ENCODE measurements around the gene SLC25A26.

The SLC25A26 gene

GRCh38 chr3:66399529-66400232, 178.9 kb downstream of the SLC25A26 start:
- no peak for DNase-seq

DNA sequence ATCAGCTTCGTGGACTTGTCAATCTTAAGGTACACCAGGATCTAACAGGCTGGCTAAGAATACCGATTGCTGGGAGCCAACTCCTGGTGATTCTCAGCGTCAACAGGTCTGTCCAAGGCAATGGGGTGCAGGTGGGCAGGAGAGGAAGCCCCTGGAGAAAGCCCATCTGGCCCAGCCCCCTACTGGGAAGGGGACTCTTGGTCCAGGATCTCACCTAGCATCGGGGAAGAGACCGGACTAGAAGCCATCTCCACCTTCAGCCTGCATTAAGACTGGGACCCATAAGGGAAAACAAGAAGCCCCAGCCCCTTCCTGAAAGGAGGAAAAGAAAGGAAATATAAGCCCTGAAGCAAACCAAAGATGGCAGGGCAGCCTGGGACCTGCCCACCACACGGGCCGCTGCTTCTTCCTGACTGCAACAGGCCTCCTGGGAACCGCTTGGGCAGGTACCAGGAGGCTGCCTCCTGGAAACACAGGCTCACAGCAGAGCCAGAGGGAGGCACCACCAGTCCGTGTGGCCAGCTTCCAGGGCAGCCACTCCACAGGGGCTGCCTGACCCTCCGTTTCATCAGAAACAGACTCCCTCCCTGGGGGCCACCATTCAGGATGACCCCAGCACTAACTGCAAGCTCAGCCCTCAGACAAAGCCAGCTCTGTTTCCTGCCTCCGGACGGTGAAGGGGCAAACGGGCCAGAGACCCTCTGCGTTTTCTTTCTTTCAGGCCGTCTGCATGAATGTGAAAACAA, 179.8 kb downstream of the SLC25A26 start:
- DNase-seq, result no peak

- no peak for DNase-seq
Measured at GRCh38 chr3:66401157-66401550, 180.4 kb downstream of the SLC25A26 start.

DNA sequence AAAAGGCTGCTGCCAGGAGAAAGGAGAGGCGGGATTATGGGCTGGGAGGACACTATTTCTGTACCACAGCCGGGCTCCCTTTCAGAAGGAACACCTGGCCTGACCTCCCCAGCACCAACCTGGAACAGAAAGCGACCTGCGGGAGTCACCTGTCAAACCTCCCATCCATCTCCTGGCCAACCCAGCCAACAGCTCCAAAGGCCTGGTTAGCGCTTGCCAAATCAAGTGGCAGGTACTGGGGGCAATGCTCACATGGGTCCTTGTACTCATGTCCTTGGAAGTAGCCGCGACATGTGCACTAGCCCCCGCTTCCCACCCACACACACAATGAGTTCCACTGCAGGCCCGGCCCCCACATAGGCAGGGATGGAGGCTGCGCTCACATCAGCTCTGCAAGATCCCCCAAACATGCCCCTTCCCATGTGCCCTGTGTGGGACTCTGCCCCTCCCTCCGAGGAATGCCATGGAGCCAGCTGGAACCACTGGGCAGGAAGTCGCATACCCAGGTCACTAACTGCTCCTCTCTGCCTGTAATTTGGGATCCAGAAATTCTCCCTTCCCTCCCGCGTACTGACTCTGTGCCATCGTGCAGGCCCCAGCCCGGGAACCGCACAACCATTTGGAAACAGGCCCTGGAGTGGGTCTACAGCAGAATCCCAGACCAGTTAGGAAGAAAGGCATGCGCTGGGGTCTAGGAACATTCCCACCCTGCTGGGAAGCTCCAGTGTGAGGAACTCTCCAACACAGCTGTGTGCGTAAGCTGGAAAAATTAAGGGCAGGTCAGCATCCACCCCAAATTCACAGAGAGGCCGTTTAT, 181.1 kb downstream of the SLC25A26 start:
- no peak for DNase-seq

GRCh38 chr3:66402596-66403290, 181.9 kb downstream of the SLC25A26 start:
- DNase-seq, result no peak

DNA sequence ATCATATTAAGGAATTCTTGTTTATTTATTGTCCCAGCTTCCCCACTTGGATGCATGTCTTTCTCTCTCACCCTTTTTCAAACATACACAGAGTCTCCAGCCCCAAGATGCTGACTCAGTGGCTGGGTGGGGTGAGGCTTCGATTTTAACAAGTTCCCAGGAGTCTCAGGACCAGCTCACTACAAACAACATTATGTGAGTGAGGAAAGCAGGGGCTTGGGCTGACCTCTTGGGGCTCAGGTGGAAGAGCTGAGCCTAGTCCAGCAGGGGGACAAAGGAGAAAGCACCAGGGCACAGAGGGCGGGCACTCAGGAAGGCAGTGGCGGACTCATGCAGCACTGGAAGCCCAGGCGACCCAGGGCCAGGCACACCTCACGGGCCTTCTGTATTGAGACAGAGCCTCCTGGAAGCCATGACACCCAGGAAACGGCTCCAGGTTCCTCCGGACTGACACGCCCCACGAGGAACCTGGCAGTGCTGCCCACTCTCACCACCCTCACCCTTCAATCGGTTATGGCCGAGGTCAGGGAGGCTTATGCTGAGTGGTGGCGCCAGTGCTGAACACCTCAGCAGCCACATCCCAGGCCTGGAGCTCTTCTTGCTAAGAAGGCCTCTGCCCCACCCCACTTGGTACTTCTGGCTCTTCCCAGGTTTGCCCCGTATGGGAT, 182.7 kb downstream of the SLC25A26 start:
- no peak for DNase-seq

- DNase-seq, result no peak
Measured at GRCh38 chr3:66404197-66404596, 183.4 kb downstream of the SLC25A26 start.

DNA sequence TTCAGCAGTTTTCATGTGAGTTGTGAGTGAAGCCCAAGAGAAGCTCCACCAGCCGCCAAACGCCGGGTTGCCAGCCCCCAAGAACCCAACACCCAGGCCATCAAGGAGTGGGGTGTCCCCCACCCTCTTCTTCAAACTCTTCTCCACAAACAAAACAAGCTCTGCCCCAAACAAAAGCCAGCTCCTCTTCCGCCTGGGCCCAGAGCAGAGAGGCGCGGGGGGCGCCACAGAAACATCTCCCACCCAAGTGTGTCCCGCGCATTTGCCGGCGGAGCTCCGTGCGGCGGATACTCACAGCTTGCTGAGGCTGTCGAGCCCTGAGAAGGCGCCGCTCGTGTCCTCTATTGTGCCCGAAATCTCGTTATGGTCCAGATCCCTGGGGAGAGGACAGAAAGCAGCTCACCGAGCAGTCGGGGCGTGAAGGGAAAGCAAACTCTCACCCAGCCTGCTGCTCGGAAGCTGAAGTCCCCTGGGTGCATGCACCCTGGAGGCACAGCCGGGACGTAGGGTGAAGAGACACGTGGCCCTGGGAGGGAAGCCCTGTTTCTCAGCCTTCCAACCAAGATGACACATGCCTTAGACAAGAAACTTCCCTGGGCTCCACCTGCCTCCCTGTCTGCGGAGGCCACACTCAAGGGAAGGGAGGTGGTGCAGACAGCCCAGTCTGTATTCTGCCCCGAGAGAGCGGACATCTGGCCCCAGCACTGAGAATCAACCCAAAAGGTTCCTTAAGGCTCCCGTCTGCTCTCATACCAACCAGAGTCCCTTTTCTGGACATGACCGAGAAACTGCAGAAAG, 184.3 kb downstream of the SLC25A26 start:
- no peak for DNase-seq

GRCh38 chr3:66405701-66406091, 184.9 kb downstream of the SLC25A26 start:
- no peak for DNase-seq

DNA sequence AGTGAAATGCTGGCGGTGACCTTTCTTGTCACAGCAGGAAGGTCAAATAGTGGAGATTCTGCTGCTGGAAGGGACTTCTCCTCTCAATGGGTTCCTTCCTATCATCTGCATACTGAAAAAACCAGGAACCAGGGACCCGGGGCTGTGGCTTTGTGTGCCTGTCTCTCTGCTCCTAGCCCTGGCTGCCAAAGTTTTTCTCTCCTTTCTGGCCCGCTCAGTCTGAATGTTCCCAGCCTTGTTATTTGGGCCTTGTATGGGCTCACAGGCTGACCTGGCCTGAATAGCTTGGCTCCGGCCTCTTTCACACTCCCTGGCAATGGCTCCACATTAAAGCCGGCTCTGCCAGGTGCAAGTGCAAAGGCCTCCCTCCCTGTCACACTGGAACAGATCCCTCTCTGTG, 185.4 kb downstream of the SLC25A26 start:
- no peak for DNase-seq

- no peak for DNase-seq
Measured at GRCh38 chr3:66406831-66407610, 186.2 kb downstream of the SLC25A26 start.

- DNase-seq, result peak; percentile 74
Measured at GRCh38 chr3:66407611-66408218, 186.9 kb downstream of the SLC25A26 start.

DNA sequence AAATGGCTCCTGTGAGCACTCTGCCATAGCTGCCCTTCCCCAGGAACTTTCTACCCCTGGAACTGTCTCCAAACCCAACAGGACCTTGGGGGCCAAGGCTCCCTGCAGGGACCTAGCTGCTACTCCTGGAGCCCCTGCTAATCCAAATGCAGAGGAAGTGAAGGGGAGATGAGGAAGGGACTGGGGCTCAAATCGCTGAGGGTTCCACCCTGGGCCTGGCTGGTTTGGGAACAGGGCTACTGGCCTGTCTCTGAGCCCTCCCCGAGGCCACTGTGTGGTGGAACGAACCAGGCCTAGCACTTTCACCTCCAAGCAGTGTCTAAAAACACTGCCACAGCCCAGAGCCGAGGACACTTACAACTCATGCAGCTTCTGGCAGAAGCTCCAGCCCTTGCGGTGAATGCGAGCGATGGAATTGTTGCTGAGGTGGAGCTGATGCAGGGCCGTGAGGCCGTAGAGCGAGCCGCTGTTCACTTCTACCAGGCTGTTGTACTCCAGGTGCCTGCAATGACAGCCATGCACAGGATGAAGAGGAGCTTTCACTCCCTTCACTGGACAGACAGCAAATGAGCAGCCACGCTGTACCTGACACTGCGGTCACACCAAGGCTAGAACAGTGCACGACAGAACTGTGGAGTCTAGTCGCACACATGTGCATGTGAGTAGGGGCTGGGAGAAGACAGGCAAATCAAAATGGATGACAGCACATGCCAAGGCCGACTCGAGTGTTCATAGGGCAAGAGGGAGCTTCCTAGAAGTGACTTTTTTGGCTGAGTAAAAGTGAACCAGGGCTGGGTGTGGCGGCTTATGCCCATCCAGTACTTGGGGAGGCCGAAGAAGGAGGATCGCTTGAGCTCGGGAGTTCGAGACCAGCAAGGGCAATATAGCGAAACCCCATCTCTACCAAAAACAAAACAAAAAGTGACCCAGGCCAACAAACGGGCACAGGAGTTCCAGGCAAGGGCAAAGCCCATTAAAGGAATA, 189.3 kb downstream of the SLC25A26 start:
- no peak for DNase-seq

GRCh38 chr3:66410976-66411375, 190.2 kb downstream of the SLC25A26 start:
- DNase-seq, result no peak

DNA sequence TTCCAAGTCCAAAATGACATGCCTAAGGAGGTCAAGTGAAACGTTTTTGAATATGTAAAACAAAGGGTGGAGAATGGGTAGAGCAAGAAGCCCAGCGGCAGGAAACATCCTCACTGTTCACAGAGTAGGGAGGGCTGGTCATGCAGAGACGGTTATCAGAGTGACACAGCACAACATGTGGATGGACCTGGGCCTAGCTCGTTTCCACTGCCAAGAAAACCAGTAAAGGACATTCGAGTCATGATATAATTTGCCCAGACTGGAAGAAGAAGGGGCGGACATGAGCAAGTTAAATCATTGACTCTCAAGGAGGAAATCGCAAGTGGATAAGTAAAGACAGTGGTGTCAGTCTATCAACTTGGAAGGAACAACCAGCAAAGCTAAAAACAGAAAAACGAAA, 190.7 kb downstream of the SLC25A26 start:
- DNase-seq, result no peak

DNA sequence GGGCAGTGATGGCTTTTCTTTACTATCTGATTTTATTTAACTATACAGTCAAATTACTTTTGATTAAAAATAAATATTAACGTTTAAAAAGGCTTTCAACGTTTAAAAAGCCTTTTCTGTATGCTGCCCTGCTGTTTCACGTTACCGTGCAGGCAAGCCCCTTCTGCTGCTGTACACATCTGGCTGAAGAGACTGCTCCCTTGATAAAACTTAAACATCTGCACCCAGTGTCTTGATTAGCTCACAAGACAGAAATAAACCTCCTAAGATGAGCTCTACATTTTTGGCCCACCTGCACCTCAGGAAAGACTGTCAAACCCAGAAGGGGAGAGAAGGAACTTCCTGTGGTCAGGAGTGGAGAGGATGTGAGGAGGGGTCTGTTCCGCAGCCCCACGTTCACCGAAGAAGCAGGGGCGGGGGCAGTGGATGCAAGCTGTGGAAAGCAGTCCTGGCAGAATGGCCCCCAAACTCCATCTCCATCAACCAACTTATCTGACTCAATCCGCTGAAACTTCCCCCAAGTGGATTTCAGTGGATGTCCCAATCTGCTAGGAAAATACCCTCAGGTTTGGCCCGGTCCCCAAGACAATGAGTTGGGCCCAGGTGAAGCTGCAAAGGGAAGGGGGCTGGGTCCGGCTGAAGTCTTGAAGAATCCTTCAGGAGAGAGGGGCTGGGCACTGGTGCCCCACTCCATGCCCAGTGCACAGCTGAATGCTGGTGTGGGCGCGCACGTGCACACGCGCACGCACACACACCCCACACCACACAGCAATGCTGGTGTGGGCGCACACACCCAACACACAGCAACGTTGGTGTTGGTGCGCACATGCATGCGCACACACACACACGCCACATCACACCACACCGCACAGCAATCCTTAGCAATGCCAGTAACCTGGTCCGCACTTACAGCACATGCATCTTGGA, 191.4 kb downstream of the SLC25A26 start:
- DNase-seq, result no peak

DNA sequence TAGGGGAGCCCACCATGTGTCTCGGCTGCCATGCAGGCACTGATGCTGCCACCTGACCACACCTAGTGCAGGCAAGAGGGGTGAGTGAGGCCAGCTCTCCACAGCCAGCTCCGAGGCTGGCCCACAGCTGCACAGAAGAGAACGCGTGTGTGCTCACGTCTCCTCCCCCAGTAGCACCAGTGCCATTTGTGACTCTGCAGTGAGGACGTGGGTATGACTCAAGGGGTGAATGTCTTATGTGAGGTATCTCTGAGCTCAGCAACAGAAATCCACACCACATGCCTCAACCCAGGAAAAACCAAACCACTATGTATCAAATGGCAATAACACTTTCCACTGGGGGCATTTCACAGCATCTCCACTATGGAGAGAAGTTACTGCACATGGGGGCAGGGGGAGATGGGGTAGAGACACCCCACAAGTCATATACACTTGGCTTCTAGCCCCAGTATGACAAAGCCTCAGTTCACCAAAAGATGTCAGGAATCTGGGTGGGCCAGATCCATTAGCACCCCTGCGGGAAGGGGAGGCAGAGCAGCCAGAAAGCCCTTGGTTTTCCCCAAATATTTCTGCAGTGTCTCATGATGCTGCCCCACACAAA, 192.4 kb downstream of the SLC25A26 start:
- no peak for DNase-seq
